ENCODE measurements around the gene RBM26.

- TF ChIP-seq CTCF (IDR thresholded peaks at IDR 0.05): no peak
- no peak for TF ChIP-seq ZFX (IDR thresholded peaks at IDR 0.05; ENCODE audit: borderline replicate concordance)
Measured at GRCh38 chr13:79287939-79288795, 117.9 kb downstream of the RBM26 start.
